IMR-90 (cell line): ENCODE results near the gene ADARB2. TPM values are rescaled to one million over a fixed set of nuclear protein-coding genes. Genes with fewer than 3 reads are reported as not detected.

Experiments
- ATAC-seq: fragments of 200-7000 bp; cut with Tn5 transposase; 2 replicates; pipeline ENCODE4 v1.9.1; 2020; ENCODE audit warnings: low read depth, mild to moderate bottlenecking, moderate library complexity
- BruUV-seq: library from RNA; stranded (reverse); fragments of 400-500 nt; replicated peaks from 2 replicates; lab custom pipeline; 2021; lab: Mats Ljungman, UMichigan
- CTCF ChIA-PET: fragments of 300-600 bp; formaldehyde crosslinking; extraction: SDS; loops from one replicate; lab custom pipeline; 2021; ENCODE audit warnings: antibody characterized with exemption; lab: Yijun Ruan, JAX
- POLR2A ChIA-PET: fragments of 300-600 bp; sonication (Branson Sonifier 250); formaldehyde crosslinking; loops from one replicate; lab custom pipeline; 2022; ENCODE audit warnings: antibody characterized with exemption; ENCODE audit not compliant: unreplicated experiment; lab: Charles Lee
- DNase-seq: peaks from one replicate; pipeline ENCODE4 v3.0.0; 2013
- H2AFZ ChIP-seq: replicated peaks from 2 replicates; pipeline ENCODE3; 2013; ENCODE audit warnings: low read length, mild to moderate bottlenecking; ENCODE audit not compliant: poor library complexity
- H2AK5ac ChIP-seq: 2 replicates; pipeline ENCODE4 v1.6.1; 2013; ENCODE audit warnings: low read depth, low read length, inconsistent platforms
- H2AK9ac ChIP-seq: replicated peaks from 2 replicates; pipeline ENCODE3; 2013; ENCODE audit warnings: mild to moderate bottlenecking, low read depth, low read length, moderate library complexity; ENCODE audit not compliant: poor library complexity
- H2BK120ac ChIP-seq: 2 replicates; pipeline ENCODE4 v1.6.1; 2013; ENCODE audit warnings: low read depth, low read length, inconsistent platforms
- H2BK15ac ChIP-seq: 3 replicates; pipeline ENCODE4 v1.6.1; 2013; ENCODE audit warnings: low read depth, low read length, inconsistent platforms
- H2BK20ac ChIP-seq: 2 replicates; pipeline ENCODE4 v1.6.1; 2013; ENCODE audit warnings: low read depth, mild to moderate bottlenecking, inconsistent platforms, low read length, moderate library complexity
- H2BK5ac ChIP-seq: 2 replicates; pipeline ENCODE4 v1.6.1; 2013; ENCODE audit warnings: mild to moderate bottlenecking, low read depth, low read length, inconsistent platforms; ENCODE audit not compliant: poor library complexity, severe bottlenecking
- H3K14ac ChIP-seq: replicated peaks from 2 replicates; pipeline ENCODE4 v1.6.1; 2013; ENCODE audit warnings: low read depth, low read length, inconsistent platforms
- H3K18ac ChIP-seq: 2 replicates; pipeline ENCODE4 v1.6.1; 2013; ENCODE audit warnings: low read depth, low read length, control low read depth
- H3K23ac ChIP-seq: 2 replicates; pipeline ENCODE4 v1.6.1; 2013; ENCODE audit warnings: low read depth, low read length, inconsistent platforms
- H3K27ac ChIP-seq: 2 replicates; pipeline ENCODE4 v1.5.1; 2013; ENCODE audit warnings: mild to moderate bottlenecking, control low read depth, low read length; ENCODE audit not compliant: insufficient read depth
- H3K27me3 ChIP-seq: 2 replicates; pipeline ENCODE4 v1.6.1; 2013; ENCODE audit warnings: low read length; ENCODE audit not compliant: control insufficient read depth, insufficient read depth
- H3K36me3 ChIP-seq: 2 replicates; pipeline ENCODE4 v1.6.1; 2013; ENCODE audit warnings: low read length, mixed read lengths; ENCODE audit not compliant: control insufficient read depth, insufficient read depth
- H3K4ac ChIP-seq: 2 replicates; pipeline ENCODE4 v1.6.1; 2013; ENCODE audit warnings: low read depth, low read length, inconsistent platforms
- H3K4me1 ChIP-seq: 2 replicates; pipeline ENCODE4 v1.6.1; 2013; ENCODE audit warnings: low read length, mixed read lengths; ENCODE audit not compliant: control insufficient read depth, insufficient read depth
- H3K4me2 ChIP-seq: 2 replicates; pipeline ENCODE4 v1.6.1; 2013; ENCODE audit warnings: low read depth, mild to moderate bottlenecking, control low read depth, low read length, moderate library complexity
- H3K4me3 ChIP-seq: 2 replicates; pipeline ENCODE4 v1.5.1; 2013; ENCODE audit warnings: low read depth, mild to moderate bottlenecking, control low read depth, low read length, moderate library complexity; ENCODE audit not compliant: insufficient read depth
- H3K56ac ChIP-seq: 2 replicates; pipeline ENCODE4 v1.6.1; 2013; ENCODE audit warnings: low read length, inconsistent platforms; ENCODE audit not compliant: insufficient read depth; ENCODE audit errors: extremely low read depth
- H3K79me1 ChIP-seq, 2 experiments: 2 replicates each; pipeline ENCODE4 v1.6.1; 2013; ENCODE audit warnings: low read length in 2 of 2, inconsistent platforms in 1 of 2, low read depth in 1 of 2
- H3K9ac ChIP-seq: 2 replicates; pipeline ENCODE4 v1.6.1; 2013; ENCODE audit warnings: low read depth, low read length, control low read depth
- H3K9me1 ChIP-seq: 2 replicates; pipeline ENCODE4 v1.6.1; 2013; ENCODE audit warnings: low read length, inconsistent platforms; ENCODE audit not compliant: insufficient read depth
- H3K9me3 ChIP-seq: 2 replicates; pipeline ENCODE4 v1.6.1; 2013; ENCODE audit warnings: low read length; ENCODE audit not compliant: control insufficient read depth, insufficient read depth
- H4K20me1 ChIP-seq: 2 replicates; pipeline ENCODE4 v1.6.1; 2013; ENCODE audit warnings: low read length, inconsistent platforms; ENCODE audit not compliant: insufficient read depth
- H4K5ac ChIP-seq: 2 replicates; pipeline ENCODE4 v1.6.1; 2013; ENCODE audit warnings: mild to moderate bottlenecking, low read depth, low read length, control low read depth
- H4K8ac ChIP-seq, 2 experiments: 2 replicates each; pipeline ENCODE4 v1.6.1; 2013; ENCODE audit warnings: low read depth in 2 of 2, low read length in 2 of 2, control low read depth in 1 of 2, inconsistent platforms in 1 of 2
- H4K91ac ChIP-seq: 2 replicates; pipeline ENCODE4 v1.6.1; 2013; ENCODE audit warnings: low read depth, low read length, inconsistent platforms; ENCODE audit not compliant: insufficient read depth
- BHLHE40 ChIP-seq: fragments of 150-350 bp; IDR thresholded peaks from 2 replicates; pipeline ENCODE4 v1.6.1; 2016; ENCODE audit warnings: mild to moderate bottlenecking, low read depth, low read length
- CHD1 ChIP-seq: IDR thresholded peaks from 2 replicates; pipeline ENCODE4 v1.6.1; 2012; ENCODE audit warnings: low read depth, low read length, improper control_type of control experiment
- MAZ ChIP-seq: IDR thresholded peaks from 2 replicates; pipeline ENCODE4 v1.6.1; 2012; ENCODE audit warnings: low read depth, mild to moderate bottlenecking, low read length, improper control_type of control experiment, moderate library complexity, borderline replicate concordance
- MXI1 ChIP-seq: IDR thresholded peaks from 2 replicates; pipeline ENCODE4 v1.6.1; 2012; ENCODE audit warnings: low read depth, mild to moderate bottlenecking, low read length, moderate library complexity, borderline replicate concordance
- NFE2L2 ChIP-seq: fragments of 150-350 bp; IDR thresholded peaks from 2 replicates; pipeline ENCODE4 v1.6.1; 2016; ENCODE audit warnings: low read depth, mild to moderate bottlenecking, low read length
- RCOR1 ChIP-seq: IDR thresholded peaks from 2 replicates; pipeline ENCODE4 v1.6.1; 2012; ENCODE audit warnings: mild to moderate bottlenecking, low read length, improper control_type of control experiment; ENCODE audit not compliant: insufficient replicate concordance
- SMC3 ChIP-seq: fragments of 150-350 bp; IDR thresholded peaks from 2 replicates; pipeline ENCODE4 v1.6.1; 2016; ENCODE audit warnings: low read depth, mild to moderate bottlenecking, antibody characterized with exemption, low read length, moderate library complexity
- WGBS, 2 experiments: methylation state at CpG; one replicate each; pipeline versions ENCODE4 v1.1.5 to v1.1.7; 2013; ENCODE audit warnings: missing lambda C conversion rate in 2 of 2; ENCODE audit not compliant: insufficient read length in 1 of 2; ENCODE audit errors: extremely low coverage in 2 of 2; 5-methylcytosine and 5-hydroxymethylcytosine counted together
- dilution Hi-C: fragments of 300-500 bp; cut with HindIII; formaldehyde crosslinking; loops from one replicate; pipeline ENCODE4 v1.14.3; 2018; ENCODE audit warnings: low sequenced_read_pairs; ENCODE audit not compliant: unreplicated experiment
- in situ Hi-C: fragments of 300-500 bp; cut with MboI; formaldehyde crosslinking; loops from 3 replicates; pipeline ENCODE4 v1.14.3; 2019; ENCODE audit warnings: low sequenced_read_pairs, inconsistent platforms, mixed read lengths
- intact Hi-C: fragments of 100-400 bp; cut with micrococcal nuclease; formaldehyde crosslinking; loops from 2 replicates; pipeline ENCODE4 v1.10.0; 2022
- polyA plus RNA-seq, 3 experiments: library from polyadenylated mRNA; depleted of rRNA; stranded (reverse); fragments of >200 nt; gene quantifications; 2 replicates each; pipeline ENCODE4 v1.2.3, GENCODE V29; 2012; ENCODE audit warnings: low replicate concordance in 1 of 3
- total RNA-seq: library from RNA; depleted of rRNA; stranded (reverse); fragments of >200 nt; gene quantifications from 2 replicates; pipeline ENCODE4 v1.2.3, GENCODE V29; 2012

Gene ADARB2
- total and polyA plus RNA-seq, 2 of the 4 experiments (the other 2 are of a cell fraction) = not detected

DNA sequence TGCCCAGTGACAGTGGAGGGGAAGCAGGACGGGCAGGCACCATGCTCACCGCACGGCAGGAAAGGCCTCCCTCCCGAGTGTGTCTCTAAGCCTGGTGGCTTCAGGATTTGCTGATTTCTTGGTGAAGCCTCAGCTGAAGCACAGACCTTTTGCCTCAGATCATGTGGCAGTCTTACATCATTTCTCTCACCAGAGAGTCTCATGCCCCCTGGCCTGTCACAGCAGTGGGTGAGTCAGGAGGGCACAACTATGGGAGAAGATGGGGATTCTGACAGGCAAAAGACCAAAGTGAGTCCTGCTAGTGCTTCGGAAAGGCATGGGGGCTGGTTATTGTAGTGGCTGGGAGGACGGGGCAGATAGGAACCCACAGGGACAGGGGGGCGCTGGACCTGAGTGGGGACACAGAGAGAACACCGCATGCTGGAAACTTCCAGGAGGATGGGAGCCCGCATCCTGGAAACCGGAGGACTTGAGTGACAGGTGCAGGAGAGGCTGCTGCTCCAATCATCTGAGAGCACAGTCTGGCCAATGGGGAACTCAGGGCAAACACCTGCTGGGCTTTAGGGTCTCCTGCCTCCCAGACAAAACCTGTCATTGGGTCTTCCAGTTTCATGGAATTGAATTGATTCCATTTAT, 166.8 kb downstream of the ADARB2 start:
- CTCF ChIA-PET = no interaction called here
- Histone ChIP-seq H3K14ac (no peak overlapping the region), H2BK5ac (no peak overlapping the region), H3K27ac (no peak overlapping the region), H3K9me1 (no peaks in the 10 kb centered on the region), H4K20me1 (no peaks in the 10 kb centered on the region), H3K9me3 (peaks cover 46% of the 10 kb centered on the region), H3K4ac (no peak overlapping the region), H3K27me3 (no peaks in the 10 kb centered on the region), H3K79me1 (no peaks in the 10 kb centered on the region), H2AK9ac (no peak overlapping the region), H4K8ac (no peak overlapping the region), H3K23ac (no peak overlapping the region), H3K4me2 (no peak overlapping the region), H2BK120ac (no peak overlapping the region), H2BK15ac (no peak overlapping the region), H3K56ac (no peak overlapping the region), H3K36me3 (no peaks in the 10 kb centered on the region), H4K91ac (no peak overlapping the region), H2AFZ (no peak overlapping the region), H3K18ac (no peak overlapping the region), H3K4me3 (no peak overlapping the region), H3K4me1 (no peaks in the 10 kb centered on the region), H2AK5ac (no peak overlapping the region), H3K9ac (no peak overlapping the region), H4K5ac (no peak overlapping the region), H2BK20ac (no peak overlapping the region)
- 62% methylated on average over 7 of the region's 10 CpGs; no CpG with 5 or more reads in 1 of the 2 experiments for WGBS, 2 experiments
- intact Hi-C loops (no loop called here), dilution Hi-C loops (no loop called here), in situ Hi-C loops (no loop called here)
- ATAC-seq (no peak), DNase-seq (no peak)
- POLR2A ChIA-PET = no interaction called here
- no peak for TF ChIP-seq CHD1
- no peak for TF ChIP-seq SMC3
- no peak for TF ChIP-seq NFE2L2
- no peak for TF ChIP-seq RCOR1
- TF ChIP-seq MAZ = no peak
- no peak for TF ChIP-seq BHLHE40
- TF ChIP-seq MXI1 = no peak
- no TSS peak for BruUV-seq
